CD4-positive, alpha-beta T cell (primary cell): Measurements from ENCODE around the gene FRAT1. TPM values are rescaled to one million over a fixed set of nuclear protein-coding genes. Genes with fewer than 3 reads are reported as not detected.

Source experiments
- ATAC-seq: fragments of 200-7000 bp; cut with Tn5 transposase; one replicate; pipeline ENCODE4 v1.10.0; 2022; ENCODE audit warnings: mild to moderate bottlenecking; ENCODE audit not compliant: poor library complexity
- CTCF ChIA-PET: fragments of 350-600 bp; sonication (Branson Sonifier 250); formaldehyde crosslinking; loops from one replicate; lab custom pipeline; 2021; ENCODE audit warnings: antibody characterized with exemption, inconsistent platforms; lab: Charles Lee
- POLR2A ChIA-PET: fragments of 350-600 bp; sonication (Branson Sonifier 250); formaldehyde crosslinking; loops from one replicate; lab custom pipeline; 2021; ENCODE audit warnings: antibody characterized with exemption, inconsistent platforms; lab: Charles Lee
- DNase-seq, 14 experiments: peaks; one replicate each; pipeline ENCODE4 v3.0.0-alpha.2; 2013 to 2020; ENCODE audit warnings: mixed read lengths in 2 of 14
- H3K27ac ChIP-seq, 2 donors: one replicate each; pipeline versions ENCODE4 v1.5.1 to v1.7.0; 2013; ENCODE audit warnings: low read length in 2 of 2, low read depth in 1 of 2, mild to moderate bottlenecking in 1 of 2
- H3K27me3 ChIP-seq, 2 experiments: 1 replicate in 1 of 2; 2 replicates in 1 of 2; pipeline versions ENCODE4 v1.6.1 to v1.7.0; 2013; ENCODE audit warnings: low read length in 2 of 2, control low read depth in 1 of 2, mild to moderate bottlenecking in 1 of 2, moderate library complexity in 1 of 2; ENCODE audit not compliant: insufficient read depth in 2 of 2, control insufficient read depth in 1 of 2
- H3K36me3 ChIP-seq: one replicate; pipeline ENCODE4 v1.6.1; 2013; ENCODE audit warnings: low read length, control low read depth; ENCODE audit not compliant: insufficient read depth
- H3K4me1 ChIP-seq: one replicate; pipeline ENCODE4 v1.6.1; 2013; ENCODE audit warnings: low read length, control low read depth; ENCODE audit not compliant: insufficient read depth
- H3K4me3 ChIP-seq: one replicate; pipeline ENCODE4 v1.5.1; 2013; ENCODE audit warnings: mild to moderate bottlenecking, low read length, moderate library complexity
- H3K9me3 ChIP-seq, 2 experiments: 1 replicate in 1 of 2; 2 replicates in 1 of 2; pipeline versions ENCODE4 v1.6.1 to v1.7.0; 2013; ENCODE audit warnings: low read length in 2 of 2, mild to moderate bottlenecking in 2 of 2, control low read depth in 1 of 2, moderate library complexity in 1 of 2; ENCODE audit not compliant: control insufficient read depth in 1 of 2, insufficient read depth in 1 of 2
- H3K27ac Mint-ChIP-seq: one replicate; pipeline ENCODE4 v1.8.0; 2020; ENCODE audit warnings: mixed read lengths
- H3K27me3 Mint-ChIP-seq: one replicate; pipeline ENCODE4 v1.8.0; 2021; ENCODE audit warnings: mixed read lengths
- H3K36me3 Mint-ChIP-seq: one replicate; pipeline ENCODE4 v1.8.0; 2021; ENCODE audit warnings: low read depth, mixed read lengths
- H3K4me1 Mint-ChIP-seq: one replicate; pipeline ENCODE4 v1.8.0; 2021; ENCODE audit warnings: low read depth, mixed read lengths
- H3K4me3 Mint-ChIP-seq: one replicate; pipeline ENCODE4 v1.8.0; 2020; ENCODE audit warnings: mild to moderate bottlenecking, mixed read lengths
- H3K9me3 Mint-ChIP-seq: one replicate; pipeline ENCODE4 v1.8.0; 2020; ENCODE audit warnings: mixed read lengths
- CTCF ChIP-seq: fragments of 200-600 bp; IDR thresholded peaks from one replicate; pipeline ENCODE4 v1.8.0; 2022; ENCODE audit warnings: antibody characterized with exemption, mild to moderate bottlenecking
- intact Hi-C, 2 experiments: fragments of 100-400 bp; cut with DNase I in 1 of 2; cut with micrococcal nuclease in 1 of 2; formaldehyde crosslinking; loops; one replicate each; pipeline versions ENCODE4 v1.15.1 to v1.9.0; 2023 to 2025; cut with DNase I, micrococcal nuclease
- total RNA-seq, 174 experiments: library from RNA in 2 of 174; stranded (reverse) in 2 of 174; gene quantifications; one replicate each; pipeline ENCODE4 v1.2.3 and lab custom pipeline; 2021 to 2026

The FRAT1 gene
- total RNA-seq, 2 experiments from 2014 or later = 45.2 to 45.5 TPM

DNA sequence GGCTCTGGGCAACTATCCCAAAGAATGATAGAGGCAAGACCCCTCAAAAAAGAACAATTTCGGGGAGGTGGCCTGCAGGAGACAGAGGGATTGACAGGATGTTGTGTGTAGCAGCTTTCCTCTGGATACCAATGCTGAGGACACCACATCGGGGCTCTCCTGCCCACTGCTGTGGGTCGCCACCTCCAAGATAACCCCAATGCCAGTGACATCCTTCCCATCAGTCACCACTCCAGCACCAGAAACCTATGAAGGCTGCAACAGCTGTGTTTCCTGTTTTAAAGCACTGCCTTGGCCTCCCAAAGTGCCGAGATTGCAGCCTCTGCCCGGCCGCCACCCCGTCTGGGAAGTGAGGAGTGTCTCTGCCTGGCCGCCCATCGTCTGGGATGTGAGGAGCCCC is 44.2 kb upstream of the FRAT1 start:
- POLR2A ChIA-PET = interaction anchor here (1.0 to 1.5 kb wide), 2 partner anchors 45 to 51 kb away, joined by 3 read pairs; no protein-coding TSS in a partner anchor
- H3K36me3 Mint-ChIP-seq = no peaks in the 10 kb centered on the region

DNA sequence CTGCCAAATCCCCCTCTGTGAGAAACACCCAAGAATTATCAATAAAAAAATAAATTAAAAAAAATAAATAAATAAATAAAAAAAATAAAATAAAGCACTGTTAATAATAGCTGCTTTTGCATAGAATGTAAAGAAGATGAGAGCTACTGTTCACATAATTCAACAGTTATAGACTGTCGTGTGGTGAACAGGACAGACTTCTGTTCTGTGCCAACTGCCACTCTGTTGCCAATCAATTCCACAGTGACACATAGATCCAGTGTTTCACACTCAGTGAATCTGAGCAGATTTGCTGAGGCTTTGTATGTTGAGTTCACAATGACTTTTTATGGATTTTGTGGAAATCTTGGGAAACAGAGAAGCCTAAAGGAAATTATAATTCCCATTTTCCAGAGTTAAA is 41.5 kb upstream of the FRAT1 start:
- Mint-ChIP-seq H3K27me3 (no peaks in the 10 kb centered on the region), H3K36me3 (no peaks in the 10 kb centered on the region), H3K27ac (no peak overlapping the region), H3K9me3 (no peaks in the 10 kb centered on the region), H3K4me3 (no peak overlapping the region), H3K4me1 (peaks cover 6% of the 10 kb centered on the region)
- Histone ChIP-seq H3K4me1 (no peaks in the 10 kb centered on the region), H3K9me3 (no peaks in the 10 kb centered on the region), H3K27ac (no peak overlapping the region), H3K27me3 (no peaks in the 10 kb centered on the region), H3K36me3 (no peaks in the 10 kb centered on the region), H3K4me3 (no peak overlapping the region)
- CTCF ChIA-PET = interaction anchor here (0.5 to 2.5 kb wide), 6 partner anchors 9 to 82 kb away, joined by 4 to 20 read pairs (median 8); partner anchors contain the start of gene FRAT1
- no peak for TF ChIP-seq CTCF
- POLR2A ChIA-PET = interaction anchor here (2.1 kb wide), 1 partner anchor 42 kb away, joined by 12 read pairs; the partner anchor contains the start of gene FRAT1
- no peak for ATAC-seq
- DNase-seq = no peak
- intact Hi-C loops = no loop called here

More for the DNA sequence above, 44.2 kb upstream of the FRAT1 start:
- intact Hi-C loops = no loop called here
- Mint-ChIP-seq H3K4me1 (peaks cover 10% of the 10 kb centered on the region), H3K27me3 (no peaks in the 10 kb centered on the region), H3K9me3 (no peaks in the 10 kb centered on the region), H3K4me3 (no peak overlapping the region), H3K27ac (no peak overlapping the region)
- Histone ChIP-seq H3K27me3 (no peaks in the 10 kb centered on the region), H3K4me1 (no peaks in the 10 kb centered on the region), H3K27ac (no peak overlapping the region), H3K36me3 (no peaks in the 10 kb centered on the region), H3K9me3 (no peaks in the 10 kb centered on the region), H3K4me3 (no peak overlapping the region)
- CTCF ChIA-PET = no interaction called here
- ATAC-seq (no peak), DNase-seq (no peak)
- TF ChIP-seq CTCF = no peak

DNA sequence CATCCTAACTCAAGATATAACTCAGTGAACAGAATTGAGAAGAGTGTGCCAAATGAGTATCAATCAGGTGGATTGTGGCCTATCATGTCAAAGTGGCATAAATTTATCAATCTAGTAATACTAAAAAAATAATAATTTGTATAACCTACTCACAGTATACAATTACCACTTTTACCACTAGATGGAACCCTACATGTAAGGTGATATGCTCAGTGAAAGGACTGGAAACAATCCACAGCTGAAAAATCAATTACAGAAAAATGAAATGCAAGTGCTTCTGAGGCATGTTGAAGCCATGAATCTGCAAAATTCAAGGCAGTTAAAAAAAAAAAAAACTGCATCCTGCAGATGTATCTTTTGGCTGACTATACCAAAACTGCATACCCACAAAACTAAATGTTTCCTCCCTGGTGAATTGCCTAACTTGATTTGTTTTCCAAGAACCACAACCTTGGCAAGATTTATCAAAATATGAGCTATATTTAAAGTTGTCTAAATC is 40.5 kb upstream of the FRAT1 start:
- H3K27ac Mint-ChIP-seq = peak overlapping the region; percentile 25
- no peaks in the 10 kb centered on the region for H3K9me3 Mint-ChIP-seq
- DNase-seq = peak in 3 of 14 experiments; percentile 65 to 72 (median 70)
- peak; percentile 76 for TF ChIP-seq CTCF
- peak; percentile 85 for ATAC-seq
- peaks cover 6% of the 10 kb centered on the region for H3K4me1 Mint-ChIP-seq
- no peak overlapping the region for H3K4me3 ChIP-seq
- no peak overlapping the region for H3K27ac ChIP-seq
- H3K36me3 ChIP-seq = no peaks in the 10 kb centered on the region
- no peak overlapping the region for H3K4me3 Mint-ChIP-seq
- intact Hi-C loops = loop anchor here (2.0 kb wide), 3 partner anchors 54 to 76 kb away; partner anchors contain the start of gene FRAT2 (in 1 of the 2)
- CTCF ChIA-PET = interaction anchor here (1.1 to 2.5 kb wide), 11 partner anchors 9 to 81 kb away, joined by 3 to 20 read pairs (median 7); partner anchors contain the start of genes ARHGAP19 and FRAT1
- H3K27me3 Mint-ChIP-seq = no peaks in the 10 kb centered on the region
- POLR2A ChIA-PET = interaction anchor here (0.7 to 2.1 kb wide), 5 partner anchors 14 to 205 kb away, joined by 4 to 12 read pairs (median 6); partner anchors contain the start of genes ARHGAP19, FRAT1 and RRP12
- H3K36me3 Mint-ChIP-seq = no peaks in the 10 kb centered on the region
- no peaks in the 10 kb centered on the region for H3K4me1 ChIP-seq
- H3K9me3 ChIP-seq = no peaks in the 10 kb centered on the region
- H3K27me3 ChIP-seq = no peaks in the 10 kb centered on the region
